Measurements from ENCODE around the gene SLC39A13. TPM values are rescaled to one million over a fixed set of nuclear protein-coding genes. Genes with fewer than 3 reads are reported as not detected.
A peak's percentile ranks its signal among the peaks of the same experiment; 100 is the strongest.

SLC39A13 gene
- total RNA-seq, 1 donor from 2014 or later = 76.6 TPM

DNA sequence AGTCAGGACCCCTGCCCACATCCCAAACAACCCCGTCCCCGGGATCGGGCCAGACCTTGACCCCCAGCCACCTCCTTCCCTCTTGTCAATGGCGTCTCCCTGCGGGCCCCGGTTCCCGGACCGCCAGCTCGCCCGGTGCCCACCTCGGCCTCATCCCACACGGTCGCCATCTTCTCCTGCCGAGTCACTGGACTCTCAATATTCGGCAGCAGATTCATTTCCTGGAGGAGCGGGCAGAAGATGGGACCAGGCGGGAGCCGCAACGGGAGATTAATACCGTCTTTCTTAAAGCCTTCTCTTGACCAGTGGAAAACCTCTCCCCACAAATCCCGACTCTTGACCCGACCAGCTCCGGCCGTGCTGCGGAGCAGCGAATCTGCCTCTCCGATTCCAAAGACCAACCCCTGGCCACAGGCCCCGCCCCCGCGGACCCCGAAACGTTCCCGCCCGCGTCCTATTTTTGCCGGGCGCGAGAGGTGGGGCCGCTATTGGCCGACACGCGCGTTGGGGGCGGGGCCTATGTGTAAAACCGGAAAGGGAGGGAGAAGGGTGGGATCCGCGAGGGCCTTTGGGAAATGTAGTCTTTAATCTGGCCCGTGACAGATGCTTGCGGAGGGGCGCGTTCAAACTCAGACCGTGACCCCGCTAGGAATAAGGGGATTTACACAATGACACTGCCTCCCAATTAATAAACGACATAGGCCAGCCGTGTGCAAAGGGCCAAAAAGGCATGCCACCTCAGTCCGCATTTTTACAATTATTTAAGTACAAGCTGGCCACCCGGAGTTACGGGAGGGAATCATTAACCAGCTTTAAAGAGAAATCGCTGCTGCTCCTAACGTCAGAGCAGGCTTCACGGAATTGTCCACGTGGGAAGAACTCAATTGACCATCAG lies 17.9 kb downstream of the SLC39A13 start, which contains the start of gene PSMC3:
PSMC3 (minus strand) TSS at position 378 of the 895 bp plus-strand sequence; CDS start at position 218, 160 bp downstream.
- Histone ChIP-seq H3K4me1 (ENCODE audit: insufficient read depth, low read length) (peaks cover 12% of the 10 kb centered on the region), H3K9me3 (ENCODE audit: insufficient read depth, low read depth, low read length) (no peaks in the 10 kb centered on the region), H3K79me2 (ENCODE audit: insufficient read depth, low read length) (peaks cover 39% of the 10 kb centered on the region), H3K9ac (ENCODE audit: low read length) (peak within 1 kb of the TSS; percentile 99), H3K27ac (ENCODE audit: low read depth, low read length) (peak within 1 kb of the TSS; percentile 99), H3K4me2 (ENCODE audit: low read length) (peak within 1 kb of the TSS; percentile 97), H2AFZ (ENCODE audit: low read depth, low read length) (peak within 1 kb of the TSS; percentile 90), H3K27me3 (ENCODE audit: insufficient read depth, low read length) (no peaks in the 10 kb centered on the region), H3K36me3 (ENCODE audit: insufficient read depth, low read length) (peaks cover 11% of the 10 kb centered on the region), H4K20me1 (ENCODE audit: insufficient read depth, low read length) (peaks cover 11% of the 10 kb centered on the region), H3K4me3 (ENCODE audit: insufficient read depth, low read depth, low read length) (peak within 1 kb of the TSS; percentile 93)
- Mint-ChIP-seq H3K4me3 (ENCODE audit: unreplicated experiment) (peak within 1 kb of the TSS; percentile 100), H3K4me1 (ENCODE audit: low read depth, unreplicated experiment) (peaks cover 20% of the 10 kb centered on the region), H3K9me3 (ENCODE audit: unreplicated experiment) (no peaks in the 10 kb centered on the region), H3K27ac (ENCODE audit: unreplicated experiment) (peak within 1 kb of the TSS; percentile 99), H3K36me3 (ENCODE audit: low read depth, unreplicated experiment) (peaks cover 5% of the 10 kb centered on the region), H3K27me3 (ENCODE audit: low read depth, unreplicated experiment) (no peaks in the 10 kb centered on the region)
- DNase-seq (ENCODE audit: low read depth) (peak; percentile 82), FAIRE-seq (no peak)
- no peak for TF ChIP-seq EZH2 (IDR thresholded peaks at IDR 0.05; ENCODE audit: insufficient read depth, low read length)
- TF ChIP-seq, protein P1, sequence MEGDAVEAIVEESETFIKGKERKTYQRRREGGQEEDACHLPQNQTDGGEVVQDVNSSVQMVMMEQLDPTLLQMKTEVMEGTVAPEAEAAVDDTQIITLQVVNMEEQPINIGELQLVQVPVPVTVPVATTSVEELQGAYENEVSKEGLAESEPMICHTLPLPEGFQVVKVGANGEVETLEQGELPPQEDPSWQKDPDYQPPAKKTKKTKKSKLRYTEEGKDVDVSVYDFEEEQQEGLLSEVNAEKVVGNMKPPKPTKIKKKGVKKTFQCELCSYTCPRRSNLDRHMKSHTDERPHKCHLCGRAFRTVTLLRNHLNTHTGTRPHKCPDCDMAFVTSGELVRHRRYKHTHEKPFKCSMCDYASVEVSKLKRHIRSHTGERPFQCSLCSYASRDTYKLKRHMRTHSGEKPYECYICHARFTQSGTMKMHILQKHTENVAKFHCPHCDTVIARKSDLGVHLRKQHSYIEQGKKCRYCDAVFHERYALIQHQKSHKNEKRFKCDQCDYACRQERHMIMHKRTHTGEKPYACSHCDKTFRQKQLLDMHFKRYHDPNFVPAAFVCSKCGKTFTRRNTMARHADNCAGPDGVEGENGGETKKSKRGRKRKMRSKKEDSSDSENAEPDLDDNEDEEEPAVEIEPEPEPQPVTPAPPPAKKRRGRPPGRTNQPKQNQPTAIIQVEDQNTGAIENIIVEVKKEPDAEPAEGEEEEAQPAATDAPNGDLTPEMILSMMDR (IDR thresholded peaks at IDR 0.05; ENCODE audit: insufficient read depth, low read depth, low read length) = no peak

DNA sequence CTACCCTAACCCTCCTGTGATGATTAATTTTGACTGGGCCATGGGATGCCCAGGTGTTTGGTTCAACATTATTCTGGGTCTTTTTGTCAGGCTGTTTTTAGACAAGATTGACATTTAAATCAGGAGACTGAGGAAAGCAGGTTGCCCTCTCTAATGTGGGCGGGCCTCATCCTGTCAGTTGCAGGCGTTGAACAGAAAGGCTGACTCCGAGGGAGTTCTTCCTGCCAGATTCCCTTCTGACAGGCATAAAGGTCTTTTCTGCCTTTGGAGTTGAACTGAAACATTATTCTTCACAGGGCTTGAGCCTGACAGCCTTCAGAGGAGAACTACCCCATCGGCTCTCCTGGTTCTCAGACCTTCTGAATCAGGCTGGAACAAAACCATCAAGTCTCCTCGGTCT lies 22.1 kb downstream of the SLC39A13 start:
- no peak overlapping the region for H3K4me2 ChIP-seq (ENCODE audit: low read length)
- H4K20me1 ChIP-seq (ENCODE audit: insufficient read depth, low read length) = no peaks in the 10 kb centered on the region
- H2AFZ ChIP-seq (ENCODE audit: low read depth, low read length) = no peak overlapping the region
- no peak overlapping the region for H3K9ac ChIP-seq (ENCODE audit: low read length)
- H3K9me3 ChIP-seq (ENCODE audit: insufficient read depth, low read depth, low read length) = no peaks in the 10 kb centered on the region
- DNase-seq (ENCODE audit: low read depth) (no peak), FAIRE-seq (no peak)
- Mint-ChIP-seq H3K27ac (ENCODE audit: unreplicated experiment) (no peak overlapping the region), H3K9me3 (ENCODE audit: unreplicated experiment) (no peaks in the 10 kb centered on the region), H3K4me3 (ENCODE audit: unreplicated experiment) (no peak overlapping the region), H3K4me1 (ENCODE audit: low read depth, unreplicated experiment) (peaks cover 3% of the 10 kb centered on the region), H3K27me3 (ENCODE audit: low read depth, unreplicated experiment) (no peaks in the 10 kb centered on the region), H3K36me3 (ENCODE audit: low read depth, unreplicated experiment) (no peaks in the 10 kb centered on the region)
- H3K36me3 ChIP-seq (ENCODE audit: insufficient read depth, low read length) = no peaks in the 10 kb centered on the region
- TF ChIP-seq, protein P1 (IDR thresholded peaks at IDR 0.05; ENCODE audit: insufficient read depth, low read depth, low read length) = no peak
- TF ChIP-seq EZH2 (IDR thresholded peaks at IDR 0.05; ENCODE audit: insufficient read depth, low read length) = no peak
- H3K4me3 ChIP-seq (ENCODE audit: insufficient read depth, low read depth, low read length) = no peak overlapping the region
- peaks cover 7% of the 10 kb centered on the region for H3K79me2 ChIP-seq (ENCODE audit: insufficient read depth, low read length)
- H3K4me1 ChIP-seq (ENCODE audit: insufficient read depth, low read length) = peaks cover 5% of the 10 kb centered on the region
- no peak overlapping the region for H3K27ac ChIP-seq (ENCODE audit: low read depth, low read length)
- no peaks in the 10 kb centered on the region for H3K27me3 ChIP-seq (ENCODE audit: insufficient read depth, low read length)
